Hepatocyte (in vitro differentiated cells): ENCODE data around the gene GFOD1. TPM values are rescaled to one million over a fixed set of nuclear protein-coding genes. Genes with fewer than 3 reads are reported as not detected.

Experiments used
- DNase-seq: peaks from one replicate; pipeline ENCODE4 v3.0.0-alpha.2; 2016; ENCODE audit warnings: low spot score
- H2AFZ ChIP-seq: fragments of 200-600 bp; sonication (generic); 2 replicates; pipeline ENCODE4 v1.6.0; 2016; ENCODE audit warnings: antibody characterized with exemption, mild to moderate bottlenecking
- H3K27ac ChIP-seq: fragments of 200-600 bp; sonication (generic); 2 replicates; pipeline ENCODE4 v1.5.1; 2016; ENCODE audit warnings: mild to moderate bottlenecking
- H3K27me3 ChIP-seq: fragments of 200-600 bp; sonication (generic); 2 replicates; pipeline ENCODE4 v1.6.1; 2016
- H3K36me3 ChIP-seq: fragments of 200-600 bp; sonication (generic); replicated peaks from 2 replicates; pipeline ENCODE4 v1.5.1; 2016; ENCODE audit warnings: low read depth; ENCODE audit not compliant: insufficient read depth
- H3K4me1 ChIP-seq: fragments of 200-600 bp; sonication (generic); 2 replicates; pipeline ENCODE4 v1.5.1; 2016; ENCODE audit warnings: mild to moderate bottlenecking, moderate library complexity; ENCODE audit not compliant: insufficient read depth
- H3K4me2 ChIP-seq: fragments of 200-600 bp; sonication (generic); 2 replicates; pipeline ENCODE4 v1.6.0; 2016
- H3K4me3 ChIP-seq: fragments of 200-600 bp; sonication (generic); 2 replicates; pipeline ENCODE4 v1.5.1; 2016; ENCODE audit warnings: mild to moderate bottlenecking
- H3K79me2 ChIP-seq: fragments of 200-600 bp; sonication (generic); 2 replicates; pipeline ENCODE4 v1.6.0; 2017; ENCODE audit warnings: mild to moderate bottlenecking
- H3K9me2 ChIP-seq: fragments of 200-600 bp; sonication (generic); replicated peaks from 2 replicates; pipeline ENCODE4 v1.6.0; 2017; ENCODE audit warnings: mild to moderate bottlenecking; ENCODE audit not compliant: insufficient read depth
- H3K9me3 ChIP-seq: fragments of 200-600 bp; sonication (generic); 2 replicates; pipeline ENCODE4 v1.5.1; 2016; ENCODE audit warnings: low read depth, mild to moderate bottlenecking
- H4K20me1 ChIP-seq: fragments of 200-600 bp; sonication (generic); 2 replicates; pipeline ENCODE4 v1.6.0; 2016; ENCODE audit warnings: mild to moderate bottlenecking; ENCODE audit not compliant: insufficient read depth, poor library complexity, severe bottlenecking
- CTCF ChIP-seq: fragments of 200-600 bp; sonication (generic); IDR thresholded peaks from 2 replicates; pipeline ENCODE4 v1.5.1; 2016; ENCODE audit warnings: antibody characterized with exemption, mild to moderate bottlenecking; ENCODE audit not compliant: poor library complexity
- EZH2 ChIP-seq: fragments of 200-600 bp; sonication (generic); IDR thresholded peaks from 2 replicates; pipeline ENCODE4 v1.6.1; 2016; ENCODE audit warnings: antibody characterized with exemption, mild to moderate bottlenecking, borderline replicate concordance
- EZH2phosphoT487 ChIP-seq: fragments of 200-600 bp; sonication (generic); IDR thresholded peaks from one replicate; pipeline ENCODE4 v1.6.1; 2018; ENCODE audit warnings: antibody characterized with exemption, mild to moderate bottlenecking, low read depth, moderate library complexity; ENCODE audit not compliant: unreplicated experiment, severe bottlenecking
- WGBS: methylation state at CpG from one replicate; pipeline ENCODE4 v1.1.6; 2016; ENCODE audit warnings: low lambda C conversion rate; ENCODE audit errors: missing lambda C conversion rate; 5-methylcytosine and 5-hydroxymethylcytosine counted together
- polyA plus RNA-seq: library from polyadenylated mRNA; unstranded; fragments of >200 nt; fragmentation: Nextera tagmentation; extraction: Ambion mirVana; gene quantifications from 2 replicates; pipeline ENCODE4 v1.2.1, GENCODE V29; 2016
- total RNA-seq: library from RNA; depleted of rRNA; stranded (reverse); fragments of >200 nt; gene quantifications from 2 replicates; pipeline ENCODE4 v1.2.3, GENCODE V29; 2014

Gene GFOD1
- total and polyA plus RNA-seq, 2 experiments from 2014 or later, result 2.8 to 3.5 TPM

- TF ChIP-seq EZH2, result no peak
- TF ChIP-seq EZH2phosphoT487, result no peak
- no peak for TF ChIP-seq CTCF
- H2AFZ ChIP-seq, result no peak overlapping the region
- no peak overlapping the region for H3K27ac ChIP-seq
- no peak overlapping the region for H3K4me3 ChIP-seq
- H3K27me3 ChIP-seq, result no peaks in the 10 kb centered on the region
- no peaks in the 10 kb centered on the region for H3K79me2 ChIP-seq
- no peaks in the 10 kb centered on the region for H3K4me1 ChIP-seq
- 62% methylated on average over 9 of the region's 9 CpGs for WGBS
- DNase-seq, result no peak
- H3K4me2 ChIP-seq, result no peak overlapping the region
- H3K9me3 ChIP-seq, result no peaks in the 10 kb centered on the region
- H3K9me2 ChIP-seq, result no peaks in the 10 kb centered on the region
- H4K20me1 ChIP-seq, result no peaks in the 10 kb centered on the region
- H3K36me3 ChIP-seq, result no peaks in the 10 kb centered on the region
Observed at GRCh38 chr6:13372688-13373487, 114.5 kb downstream of the GFOD1 start.

- H3K27ac ChIP-seq, result no peak overlapping the region
- H3K9me2 ChIP-seq, result no peaks in the 10 kb centered on the region
- no peaks in the 10 kb centered on the region for H3K36me3 ChIP-seq
- no peak for TF ChIP-seq EZH2phosphoT487
- no peak for TF ChIP-seq CTCF
- TF ChIP-seq EZH2, result no peak
- no peaks in the 10 kb centered on the region for H3K9me3 ChIP-seq
- no peak overlapping the region for H3K4me3 ChIP-seq
- no peak for DNase-seq
- H3K27me3 ChIP-seq, result no peaks in the 10 kb centered on the region
- H4K20me1 ChIP-seq, result no peaks in the 10 kb centered on the region
- H3K4me1 ChIP-seq, result no peaks in the 10 kb centered on the region
- no peak overlapping the region for H2AFZ ChIP-seq
- WGBS, result 59% methylated on average over 6 of the region's 6 CpGs
- H3K79me2 ChIP-seq, result no peaks in the 10 kb centered on the region
- no peak overlapping the region for H3K4me2 ChIP-seq
Observed at GRCh38 chr6:13372076-13372475, 115.3 kb downstream of the GFOD1 start.

GRCh38 chr6:13371421-13372072 is 115.9 kb downstream of the GFOD1 start:
- Histone ChIP-seq H3K4me2 (no peak overlapping the region), H3K4me3 (no peak overlapping the region), H3K27ac (peak overlapping the region; percentile 34), H3K27me3 (no peaks in the 10 kb centered on the region), H3K9me3 (no peaks in the 10 kb centered on the region), H3K4me1 (no peaks in the 10 kb centered on the region), H4K20me1 (no peaks in the 10 kb centered on the region), H3K36me3 (no peaks in the 10 kb centered on the region), H3K9me2 (no peaks in the 10 kb centered on the region), H2AFZ (no peak overlapping the region), H3K79me2 (no peaks in the 10 kb centered on the region)
- no peak for TF ChIP-seq EZH2
- TF ChIP-seq EZH2phosphoT487, result no peak
- TF ChIP-seq CTCF, result no peak
- WGBS, result 76% methylated on average over 9 of the region's 9 CpGs
- DNase-seq, result no peak
